Measurements from ENCODE around the gene SLC39A2. TPM values are rescaled to one million over a fixed set of nuclear protein-coding genes. Genes with fewer than 3 reads are reported as not detected.

Gene SLC39A2
- total RNA-seq, 1 experiment from 2014 or later = not detected

DNA sequence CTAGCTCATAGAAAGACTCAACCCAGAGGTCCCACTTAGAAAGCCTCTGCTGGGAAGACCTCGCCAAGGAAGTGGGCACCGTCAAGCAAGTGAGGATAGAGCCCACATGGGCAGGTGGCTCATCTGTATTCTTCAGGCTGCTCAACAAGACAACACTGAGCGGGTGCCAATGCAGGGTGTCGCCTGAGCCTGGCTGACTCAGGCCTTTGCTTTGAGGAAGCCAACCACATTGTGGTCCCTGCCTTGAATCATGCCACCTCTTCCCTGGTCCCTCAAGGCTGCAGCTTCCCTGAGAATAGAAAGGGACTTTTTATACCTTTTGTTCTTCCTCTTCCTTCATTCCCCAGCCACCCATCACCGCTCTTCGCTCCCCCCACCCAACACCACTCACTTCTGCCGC lies 37.7 kb downstream of the SLC39A2 start:
- Histone ChIP-seq H3K4me1 (ENCODE audit: control insufficient read depth in 1 of 2, insufficient read depth in 2 of 2, low read length in 2 of 2) (peaks cover 0 to 7% of the 10 kb centered on the region in 2 experiments; a peak in 1 of 4 replicates), H3K27me3 (ENCODE audit: insufficient read depth, low read length) (no peaks in the 10 kb centered on the region; the same call in 1 of the 2 replicates), H3K9ac (ENCODE audit: low read length) (no peak overlapping the region), H3K27ac (ENCODE audit: low read depth, low read length) (no peak overlapping the region), H3K4me3 (replicated peaks in 1 of 2; ENCODE audit: low read depth in 1 of 2, low read length in 2 of 2) (no peak overlapping the region), H2AFZ (ENCODE audit: low read depth, low read length, poor library complexity, severe bottlenecking) (no peak overlapping the region), H3K4me2 (ENCODE audit: low read length) (no peak overlapping the region), H3K79me2 (ENCODE audit: insufficient read depth, low read length) (no peaks in the 10 kb centered on the region), H3K9me2 (ENCODE audit: insufficient read depth) (no peaks in the 10 kb centered on the region), H4K20me1 (ENCODE audit: insufficient read depth) (no peaks in the 10 kb centered on the region), H3K36me3 (ENCODE audit: control insufficient read depth in 1 of 2, insufficient read depth in 2 of 2, low read length in 2 of 2) (no peaks in the 10 kb centered on the region), H3K9me3 (ENCODE audit: control insufficient read depth in 1 of 2, insufficient read depth in 1 of 2, low read depth in 1 of 2, low read length in 2 of 2) (no peaks in the 10 kb centered on the region)
- no TSS peak for BruUV-seq (replicated peaks)
- ChIA-PET CTCF (interaction anchor here (5.2 kb wide), 1 partner anchor 22 kb away, joined by 25 read pairs; no protein-coding TSS in a partner anchor), POLR2A (no interaction called here), RAD21 (ENCODE audit: low non-redundant PET in 1 of 2, low total read pairs in 2 of 2, uncharacterized antibody in 2 of 2, unreplicated experiment in 2 of 2) (no interaction called here)
- TF ChIP-seq SP1 (IDR thresholded peaks at IDR 0.05; ENCODE audit: low read depth) (no peak), SIN3A (IDR thresholded peaks at IDR 0.05; ENCODE audit: low read depth) (no peak), RAD21 (IDR thresholded peaks at IDR 0.05; ENCODE audit: low read depth) (no peak), JUND (IDR thresholded peaks at IDR 0.05) (no peak), ZNF274 (IDR thresholded peaks at IDR 0.05; ENCODE audit: low read depth, low read length) (no peak), TCF7L2 (IDR thresholded peaks at IDR 0.05; ENCODE audit: borderline replicate concordance, extremely low read depth, insufficient read depth, insufficient read length) (no peak), EGR1 (IDR thresholded peaks at IDR 0.05; ENCODE audit: low read depth) (no peak)
- TF ChIP-seq, protein P1, sequence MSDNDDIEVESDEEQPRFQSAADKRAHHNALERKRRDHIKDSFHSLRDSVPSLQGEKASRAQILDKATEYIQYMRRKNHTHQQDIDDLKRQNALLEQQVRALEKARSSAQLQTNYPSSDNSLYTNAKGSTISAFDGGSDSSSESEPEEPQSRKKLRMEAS (IDR thresholded peaks at IDR 0.05) = no peak
- TF ChIP-seq, protein P2, sequence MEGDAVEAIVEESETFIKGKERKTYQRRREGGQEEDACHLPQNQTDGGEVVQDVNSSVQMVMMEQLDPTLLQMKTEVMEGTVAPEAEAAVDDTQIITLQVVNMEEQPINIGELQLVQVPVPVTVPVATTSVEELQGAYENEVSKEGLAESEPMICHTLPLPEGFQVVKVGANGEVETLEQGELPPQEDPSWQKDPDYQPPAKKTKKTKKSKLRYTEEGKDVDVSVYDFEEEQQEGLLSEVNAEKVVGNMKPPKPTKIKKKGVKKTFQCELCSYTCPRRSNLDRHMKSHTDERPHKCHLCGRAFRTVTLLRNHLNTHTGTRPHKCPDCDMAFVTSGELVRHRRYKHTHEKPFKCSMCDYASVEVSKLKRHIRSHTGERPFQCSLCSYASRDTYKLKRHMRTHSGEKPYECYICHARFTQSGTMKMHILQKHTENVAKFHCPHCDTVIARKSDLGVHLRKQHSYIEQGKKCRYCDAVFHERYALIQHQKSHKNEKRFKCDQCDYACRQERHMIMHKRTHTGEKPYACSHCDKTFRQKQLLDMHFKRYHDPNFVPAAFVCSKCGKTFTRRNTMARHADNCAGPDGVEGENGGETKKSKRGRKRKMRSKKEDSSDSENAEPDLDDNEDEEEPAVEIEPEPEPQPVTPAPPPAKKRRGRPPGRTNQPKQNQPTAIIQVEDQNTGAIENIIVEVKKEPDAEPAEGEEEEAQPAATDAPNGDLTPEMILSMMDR (IDR thresholded peaks at IDR 0.05 in 2 of 3, conservative IDR thresholded peaks at IDR 0.05 in 1 of 3; ENCODE audit: borderline replicate concordance in 1 of 3, insufficient read depth in 1 of 3, low read depth in 2 of 3, low read length in 2 of 3) = no peak
- TF ChIP-seq, protein P3, sequence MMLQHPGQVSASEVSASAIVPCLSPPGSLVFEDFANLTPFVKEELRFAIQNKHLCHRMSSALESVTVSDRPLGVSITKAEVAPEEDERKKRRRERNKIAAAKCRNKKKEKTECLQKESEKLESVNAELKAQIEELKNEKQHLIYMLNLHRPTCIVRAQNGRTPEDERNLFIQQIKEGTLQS (IDR thresholded peaks at IDR 0.05) = no peak
- no peak; the same call in 1 of the 2 replicates for ATAC-seq
- no peak for DNase-seq (ENCODE audit: low read depth, low spot score)
- intact Hi-C loops (cut with micrococcal nuclease) = no loop called here
